Smooth muscle cell (in vitro differentiated cells): ENCODE measurements around the gene TRIM29. TPM values are rescaled to one million over a fixed set of nuclear protein-coding genes. Genes with fewer than 3 reads are reported as not detected.
"Not testable (repeated sequence)": the region's sequence is repeated elsewhere in the genome, so short reads cannot be mapped to it uniquely, and the experiment has no call there.

Experiments used
- DNase-seq: peaks from one replicate; lab custom pipeline; 2025; ENCODE audit not compliant: unreplicated experiment; lab: John Stamatoyannopoulos, UW
- H2AFZ ChIP-seq: fragments of 200-600 bp; sonication (generic); 2 replicates; pipeline ENCODE4 v1.6.0; 2016; ENCODE audit warnings: antibody characterized with exemption, low read depth, mild to moderate bottlenecking
- H3F3A ChIP-seq: fragments of 200-600 bp; sonication (generic); 2 replicates; pipeline ENCODE4 v1.6.0; 2017; ENCODE audit warnings: antibody characterized with exemption, low read depth
- H3K27ac ChIP-seq: fragments of 200-600 bp; sonication (generic); 2 replicates; pipeline ENCODE4 v1.5.1; 2016; ENCODE audit warnings: low read depth, mild to moderate bottlenecking
- H3K27me3 ChIP-seq: fragments of 200-600 bp; sonication (generic); 2 replicates; pipeline ENCODE4 v1.6.1; 2016; ENCODE audit warnings: low read depth, mild to moderate bottlenecking
- H3K36me3 ChIP-seq: fragments of 200-600 bp; sonication (generic); 2 replicates; pipeline ENCODE4 v1.5.1; 2016; ENCODE audit warnings: low read depth
- H3K4me1 ChIP-seq: fragments of 200-600 bp; sonication (generic); 2 replicates; pipeline ENCODE4 v1.5.1; 2016; ENCODE audit warnings: low read depth
- H3K4me2 ChIP-seq: fragments of 200-600 bp; sonication (generic); 2 replicates; pipeline ENCODE4 v1.6.0; 2016; ENCODE audit warnings: mild to moderate bottlenecking
- H3K4me3 ChIP-seq: fragments of 200-600 bp; sonication (generic); 2 replicates; pipeline ENCODE4 v1.5.1; 2016; ENCODE audit warnings: mild to moderate bottlenecking
- H3K79me2 ChIP-seq: fragments of 200-600 bp; sonication (generic); 2 replicates; pipeline ENCODE4 v1.6.0; 2016; ENCODE audit warnings: low read depth, mild to moderate bottlenecking
- H3K9ac ChIP-seq: fragments of 200-600 bp; sonication (generic); 2 replicates; pipeline ENCODE4 v1.6.0; 2016; ENCODE audit warnings: low read depth
- H3K9me3 ChIP-seq: fragments of 200-600 bp; sonication (generic); replicated peaks from 2 replicates; pipeline ENCODE4 v1.5.1; 2016; ENCODE audit warnings: low read depth
- H4K20me1 ChIP-seq: fragments of 200-600 bp; sonication (generic); 2 replicates; pipeline ENCODE4 v1.6.0; 2016; ENCODE audit warnings: low read depth
- WGBS: methylation state at CpG from one replicate; pipeline ENCODE4 v1.1.7; 2016; ENCODE audit warnings: low lambda C conversion rate; 5-methylcytosine and 5-hydroxymethylcytosine counted together
- polyA plus RNA-seq: library from polyadenylated mRNA; unstranded; fragments of >200 nt; fragmentation: Nextera tagmentation; extraction: Ambion mirVana; gene quantifications from 2 replicates; pipeline ENCODE4 v1.2.1, GENCODE V29; 2016
- total RNA-seq: library from RNA; depleted of rRNA; stranded (reverse); fragments of >200 nt; gene quantifications from 2 replicates; pipeline ENCODE4 v1.2.3, GENCODE V29; 2014
- TF ChIP-seq, protein P1 (sequence below): fragments of 200-600 bp; sonication (generic); IDR thresholded peaks from 2 replicates; pipeline ENCODE4 v1.5.1; 2017; ENCODE audit warnings: borderline replicate concordance, mild to moderate bottlenecking, antibody characterized with exemption; ENCODE audit not compliant: insufficient read depth, poor library complexity, severe bottlenecking

TRIM29 gene
- total and polyA plus RNA-seq, 2 experiments from 2014 or later: 20.6 to 37.1 TPM

DNA sequence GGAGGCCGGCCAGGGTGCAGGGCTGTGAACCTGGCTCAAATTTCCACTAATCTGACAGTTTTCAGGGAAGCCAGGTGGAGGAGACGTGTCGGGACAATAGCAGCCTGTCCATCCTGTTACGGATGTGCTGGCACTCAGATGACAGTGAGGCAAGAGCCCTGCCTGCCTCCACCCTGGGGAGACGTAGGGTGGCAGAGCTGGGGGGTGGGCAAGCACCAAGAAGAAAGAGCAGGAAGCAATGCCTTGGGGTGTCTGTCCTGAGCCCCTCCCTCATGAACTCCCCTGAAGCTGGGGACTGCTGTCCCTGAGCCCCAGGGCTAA, 10.0 kb upstream of the TRIM29 start:
- no peak for DNase-seq
- Histone ChIP-seq H3F3A (peaks cover 8% of the 10 kb centered on the region), H3K9me3 (no peaks in the 10 kb centered on the region), H3K4me2 (no peak overlapping the region), H3K9ac (no peak overlapping the region), H3K79me2 (no peaks in the 10 kb centered on the region), H3K4me3 (no peak overlapping the region), H4K20me1 (no peaks in the 10 kb centered on the region), H3K27ac (no peak overlapping the region), H3K27me3 (peaks cover 17% of the 10 kb centered on the region), H2AFZ (no peak overlapping the region), H3K36me3 (no peaks in the 10 kb centered on the region), H3K4me1 (peaks cover 4% of the 10 kb centered on the region)
- WGBS: 69% methylated on average over 5 of the region's 5 CpGs
- TF ChIP-seq, protein P1, sequence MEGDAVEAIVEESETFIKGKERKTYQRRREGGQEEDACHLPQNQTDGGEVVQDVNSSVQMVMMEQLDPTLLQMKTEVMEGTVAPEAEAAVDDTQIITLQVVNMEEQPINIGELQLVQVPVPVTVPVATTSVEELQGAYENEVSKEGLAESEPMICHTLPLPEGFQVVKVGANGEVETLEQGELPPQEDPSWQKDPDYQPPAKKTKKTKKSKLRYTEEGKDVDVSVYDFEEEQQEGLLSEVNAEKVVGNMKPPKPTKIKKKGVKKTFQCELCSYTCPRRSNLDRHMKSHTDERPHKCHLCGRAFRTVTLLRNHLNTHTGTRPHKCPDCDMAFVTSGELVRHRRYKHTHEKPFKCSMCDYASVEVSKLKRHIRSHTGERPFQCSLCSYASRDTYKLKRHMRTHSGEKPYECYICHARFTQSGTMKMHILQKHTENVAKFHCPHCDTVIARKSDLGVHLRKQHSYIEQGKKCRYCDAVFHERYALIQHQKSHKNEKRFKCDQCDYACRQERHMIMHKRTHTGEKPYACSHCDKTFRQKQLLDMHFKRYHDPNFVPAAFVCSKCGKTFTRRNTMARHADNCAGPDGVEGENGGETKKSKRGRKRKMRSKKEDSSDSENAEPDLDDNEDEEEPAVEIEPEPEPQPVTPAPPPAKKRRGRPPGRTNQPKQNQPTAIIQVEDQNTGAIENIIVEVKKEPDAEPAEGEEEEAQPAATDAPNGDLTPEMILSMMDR: no peak

DNA sequence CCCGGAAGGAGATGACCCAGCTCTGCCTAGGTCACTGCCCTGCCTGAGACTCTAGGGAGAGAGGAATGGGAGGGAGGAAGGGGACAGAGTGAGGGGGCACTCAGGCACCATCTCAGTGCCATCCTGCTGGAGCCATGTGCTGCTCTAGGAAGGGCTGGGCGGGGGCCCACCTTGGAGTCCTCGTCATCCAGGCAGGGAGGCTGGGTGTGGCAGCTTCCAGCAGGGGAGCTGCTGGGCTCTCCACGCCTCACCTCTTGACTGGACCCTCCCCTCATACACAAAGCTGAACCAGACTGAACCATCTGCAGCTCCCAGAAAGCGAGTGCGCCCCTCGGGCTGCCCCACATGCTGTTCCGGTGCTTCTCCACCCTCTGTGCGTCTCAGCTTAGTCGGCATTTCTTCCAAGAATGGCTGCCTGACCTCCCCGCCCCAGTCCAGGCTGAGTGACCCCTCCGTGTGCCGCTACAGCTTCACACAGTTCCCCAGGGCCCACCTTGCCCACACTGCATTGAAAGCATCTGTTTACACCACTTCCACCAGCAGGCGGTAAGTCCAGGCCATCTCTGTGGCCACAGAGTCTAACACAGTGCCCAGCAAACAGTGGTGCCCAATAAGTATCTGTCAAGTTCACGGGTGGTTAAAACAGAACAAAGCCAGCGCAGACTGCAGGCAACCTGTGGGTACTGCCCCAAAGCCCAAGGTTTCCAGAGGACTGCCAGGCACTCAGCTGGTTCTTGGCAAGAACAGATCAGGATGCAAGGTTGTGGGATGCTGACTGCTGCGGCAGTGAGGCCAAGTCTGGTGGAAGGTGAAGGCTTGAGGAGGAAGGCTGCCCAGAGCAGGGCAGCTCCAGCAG, 9.4 kb upstream of the TRIM29 start:
- Histone ChIP-seq H2AFZ (no peak overlapping the region), H3K9ac (no peak overlapping the region), H4K20me1 (no peaks in the 10 kb centered on the region), H3K79me2 (no peaks in the 10 kb centered on the region), H3K27me3 (peaks cover 17% of the 10 kb centered on the region), H3K36me3 (no peaks in the 10 kb centered on the region), H3F3A (peaks cover 8% of the 10 kb centered on the region), H3K9me3 (no peaks in the 10 kb centered on the region), H3K27ac (no peak overlapping the region), H3K4me2 (no peak overlapping the region), H3K4me1 (peaks cover 4% of the 10 kb centered on the region), H3K4me3 (no peak overlapping the region)
- WGBS: 88% methylated on average over 17 of the region's 17 CpGs
- no peak for DNase-seq
- TF ChIP-seq, protein P1: no peak

DNA sequence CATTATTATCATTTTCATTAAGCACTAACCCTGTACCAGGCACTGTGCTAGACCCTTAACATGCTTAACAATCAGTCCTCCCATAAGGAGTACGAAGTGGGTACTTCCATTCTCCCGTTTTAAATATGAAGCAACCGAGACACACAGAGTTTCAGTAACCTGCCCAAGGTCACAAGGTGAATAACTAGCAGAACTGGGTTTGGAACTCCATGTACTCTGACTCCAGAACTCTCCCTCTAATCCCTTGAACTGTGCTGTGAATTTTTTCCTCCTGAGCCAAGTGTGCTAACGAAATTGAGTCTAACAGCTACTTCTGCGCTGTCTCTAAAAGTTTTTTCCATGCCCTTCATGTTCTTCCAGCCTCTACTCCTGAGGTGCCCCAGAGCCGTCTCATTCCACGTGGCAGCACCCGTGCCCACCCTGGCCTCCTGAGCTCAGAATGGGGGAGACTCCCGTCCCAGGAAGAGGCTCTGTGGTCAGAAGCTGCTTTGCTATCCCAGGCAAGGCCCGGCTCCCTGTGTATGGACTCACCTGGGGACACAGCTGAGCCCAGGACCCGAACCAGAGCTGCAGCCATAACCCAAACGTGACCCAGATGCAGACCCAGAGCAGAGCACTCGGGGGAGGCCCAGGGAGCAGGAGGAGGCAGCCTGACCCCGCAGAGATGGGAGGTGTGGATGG, 8.6 kb upstream of the TRIM29 start:
- Histone ChIP-seq H3K4me1 (peaks cover 1% of the 10 kb centered on the region), H3K4me2 (no peak overlapping the region), H2AFZ (no peak overlapping the region), H3K9ac (no peak overlapping the region), H3K36me3 (no peaks in the 10 kb centered on the region), H3K9me3 (no peaks in the 10 kb centered on the region), H3K27me3 (peaks cover 17% of the 10 kb centered on the region), H3F3A (peaks cover 5% of the 10 kb centered on the region), H3K79me2 (no peaks in the 10 kb centered on the region), H3K4me3 (no peak overlapping the region), H4K20me1 (no peaks in the 10 kb centered on the region), H3K27ac (no peak overlapping the region)
- WGBS: 91% methylated on average over 14 of the region's 14 CpGs
- TF ChIP-seq, protein P1: no peak
- no peak for DNase-seq

DNA sequence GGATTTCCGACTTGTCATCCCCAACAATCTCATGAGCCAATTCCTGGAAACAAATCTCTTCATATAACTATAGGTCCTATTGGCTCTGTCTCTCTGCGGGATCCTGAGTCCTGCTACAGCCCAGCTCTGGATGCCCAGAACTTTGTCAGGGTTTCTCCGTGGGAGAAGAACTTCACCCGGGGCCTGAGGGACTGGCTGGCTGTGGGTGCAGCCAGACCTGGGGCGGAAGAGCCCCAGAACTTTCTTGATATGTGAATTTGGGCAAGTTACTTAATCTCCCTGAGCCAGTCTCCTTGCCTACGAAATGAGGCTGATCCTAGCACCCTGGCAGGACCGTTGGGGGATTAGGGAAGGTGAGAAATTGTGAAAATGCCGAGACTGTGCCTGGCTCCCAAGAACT, 6.6 kb upstream of the TRIM29 start:
- H3K4me3 ChIP-seq: no peak overlapping the region
- no peak overlapping the region for H3K27ac ChIP-seq
- WGBS: 66% methylated on average over 8 of the region's 8 CpGs
- no peaks in the 10 kb centered on the region for H3K9me3 ChIP-seq
- no peaks in the 10 kb centered on the region for H4K20me1 ChIP-seq
- no peak overlapping the region for H3K9ac ChIP-seq
- H3K79me2 ChIP-seq: no peaks in the 10 kb centered on the region
- H3K27me3 ChIP-seq: peaks cover 26% of the 10 kb centered on the region
- no peak overlapping the region for H2AFZ ChIP-seq
- no peak overlapping the region for H3K4me2 ChIP-seq
- no peaks in the 10 kb centered on the region for H3F3A ChIP-seq
- no peaks in the 10 kb centered on the region for H3K4me1 ChIP-seq
- no peak for DNase-seq
- no peaks in the 10 kb centered on the region for H3K36me3 ChIP-seq
- TF ChIP-seq, protein P1: no peak

DNA sequence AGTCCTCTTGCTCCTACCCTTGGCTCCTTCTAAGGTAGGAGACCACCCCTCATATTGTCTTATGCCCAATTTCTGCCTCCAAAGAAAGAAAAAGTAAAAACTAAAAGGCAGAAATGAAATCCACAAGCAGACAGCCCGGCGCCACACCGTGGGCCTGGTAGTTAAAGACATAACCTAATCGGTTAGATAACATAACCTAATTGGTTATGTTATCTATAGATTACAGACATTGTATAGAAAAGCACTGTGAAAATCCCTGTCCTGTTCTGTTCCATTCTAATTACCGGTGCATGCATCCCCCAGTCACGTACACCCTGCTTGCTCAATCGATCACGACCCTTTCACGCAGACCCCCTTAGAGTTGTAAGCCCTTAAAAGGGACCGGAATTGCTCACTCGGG, 5.6 kb upstream of the TRIM29 start:
- not testable (repeated sequence) for H2AFZ ChIP-seq, H3F3A ChIP-seq, H4K20me1 ChIP-seq, DNase-seq, H3K4me1 ChIP-seq, H3K4me3 ChIP-seq, H3K9me3 ChIP-seq, H3K9ac ChIP-seq, H3K36me3 ChIP-seq, H3K79me2 ChIP-seq, H3K4me2 ChIP-seq, H3K27ac ChIP-seq
- 86% methylated on average over 11 of the region's 11 CpGs for WGBS
- peaks cover 26% of the 10 kb centered on the region for H3K27me3 ChIP-seq
